Measurements from ENCODE around the gene PEPD. TPM values are rescaled to one million over a fixed set of nuclear protein-coding genes. Genes with fewer than 3 reads are reported as not detected.

The PEPD gene
- total and polyA plus RNA-seq, 10 of the 15 experiments (the other 5 are each of a cell fraction or from before 2014, with no cell fraction given): 1.4 to 52.0 (median 20.2) TPM

- H3K27ac ChIP-seq (ENCODE audit: control insufficient read depth, insufficient read depth): no peak overlapping the region
- no peak for FAIRE-seq
- H4K20me1 ChIP-seq (ENCODE audit: control insufficient read depth, insufficient read depth): no peaks in the 10 kb centered on the region
- H2AFZ ChIP-seq (ENCODE audit: control insufficient read depth, low read depth, low read length): no peak overlapping the region
- no peak overlapping the region for H3K9ac ChIP-seq (ENCODE audit: control insufficient read depth, insufficient read depth, low read length)
- intact Hi-C loops (cut with micrococcal nuclease; ENCODE audit: unreplicated experiment): no loop called here
- no peaks in the 10 kb centered on the region for H3K27me3 ChIP-seq (replicated peaks in 1 of 2; ENCODE audit: control insufficient read depth in 2 of 2, insufficient read depth in 2 of 2, low read length in 1 of 2)
- 73% methylated on average over 24 of the region's 24 CpGs for WGBS (ENCODE audit: insufficient coverage, insufficient replicate concordance, low lambda C conversion rate, missing lambda C conversion rate)
- in situ Hi-C loops (cut with MboI): no loop called here
- ATAC-seq: no peak
- H3K79me2 ChIP-seq (ENCODE audit: control insufficient read depth, insufficient read depth, low read length): no peaks in the 10 kb centered on the region
- TF ChIP-seq IRF4 (IDR thresholded peaks at IDR 0.05; ENCODE audit: low read depth, low read length): no peak
- no peak for TF ChIP-seq ZSCAN29 (IDR thresholded peaks at IDR 0.05)
- TF ChIP-seq CREM (IDR thresholded peaks at IDR 0.05; ENCODE audit: low read depth): no peak
- no peak for TF ChIP-seq CTCF (IDR thresholded peaks at IDR 0.05 in 2 of 3, conservative IDR thresholded peaks at IDR 0.05 in 1 of 3; ENCODE audit: control insufficient read depth in 2 of 3, extremely low read depth in 1 of 3, insufficient read depth in 1 of 3, low read depth in 3 of 3, low read length in 3 of 3)
- no peak for TF ChIP-seq JUNB (IDR thresholded peaks at IDR 0.05)
- TF ChIP-seq IKZF2 (IDR thresholded peaks at IDR 0.05): no peak
- no peak for TF ChIP-seq RAD51 (IDR thresholded peaks at IDR 0.05)
- no peak for TF ChIP-seq SUZ12 (IDR thresholded peaks at IDR 0.05; ENCODE audit: unreplicated experiment)
- SMC1A ChIA-PET (ENCODE audit: uncharacterized antibody, unreplicated experiment): interaction anchor here (0.7 kb wide), 1 partner anchor 148 kb away, joined by 3 read pairs; no protein-coding TSS in a partner anchor
- no peak overlapping the region for H3K4me2 ChIP-seq (ENCODE audit: control insufficient read depth, insufficient read depth)
- H3K9me3 ChIP-seq (replicated peaks; ENCODE audit: control insufficient read depth, insufficient read depth, low read length): no peaks in the 10 kb centered on the region
- 0 out of 2 replicates have a peak, but pooled peaks cover 1% of the 10 kb centered on the region for H3K4me1 ChIP-seq (ENCODE audit: control insufficient read depth, insufficient read depth, low read length)
- no peak overlapping the region for H3K4me3 ChIP-seq
- RAD21 ChIA-PET (ENCODE audit: unreplicated experiment): no interaction called here
- POLR2A ChIA-PET: no interaction called here
- BruUV-seq (replicated peaks): no TSS peak
- no peak for DNase-seq (ENCODE audit: low read depth, low spot score)
- CTCF ChIA-PET: no interaction called here
- H3K36me3 ChIP-seq (ENCODE audit: control insufficient read depth in 2 of 2, insufficient read depth in 2 of 2, low read length in 1 of 2): no peaks in the 10 kb centered on the region
Measured at GRCh38 chr19:33400856-33401682, 120.5 kb downstream of the PEPD start.
